Panc1 (cell line): ENCODE results near the gene NOTCH4.

ENCODE experiments used
- CTCF ChIP-seq: fragments of 450-650 bp; IDR thresholded peaks from 2 replicates; pipeline ENCODE4 v1.5.1; 2017; ENCODE audit warnings: mild to moderate bottlenecking
- POLR2AphosphoS5 ChIP-seq: IDR thresholded peaks from 2 replicates; pipeline ENCODE4 v1.6.1; 2012; ENCODE audit warnings: mild to moderate bottlenecking, low read depth, low read length, moderate library complexity
- SIN3A ChIP-seq: IDR thresholded peaks from 2 replicates; pipeline ENCODE4 v1.6.1; 2012; ENCODE audit warnings: low read depth, mild to moderate bottlenecking, low read length, moderate library complexity, borderline replicate concordance; ENCODE audit not compliant: insufficient read depth

DNA sequence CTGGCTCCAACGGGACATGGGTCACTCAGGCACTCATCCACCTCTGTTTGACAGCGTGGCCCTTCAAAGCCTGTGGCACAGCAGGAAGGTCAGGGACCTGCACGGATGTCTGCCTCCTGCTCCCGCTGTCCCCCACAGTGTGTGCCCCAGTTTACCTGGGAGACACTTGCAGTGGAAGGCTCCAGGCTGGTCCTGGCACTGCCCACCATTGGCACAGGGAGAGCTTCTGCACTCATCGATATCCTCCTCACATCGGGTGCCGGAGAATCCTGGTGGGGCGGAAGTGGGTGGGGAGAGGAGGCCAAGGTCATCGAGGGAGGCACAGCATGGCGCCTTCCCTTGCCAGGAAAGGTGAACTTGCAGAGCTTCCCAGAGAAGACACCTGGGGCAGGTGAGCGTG is 6.9 kb downstream of the NOTCH4 start:
- no peak for TF ChIP-seq CTCF
- TF ChIP-seq POLR2AphosphoS5: no peak
- TF ChIP-seq SIN3A: no peak
